HS-5 (cell line): Measurements from ENCODE around the gene PPM1K.

Experiments
- DNase-seq: peaks from one replicate; pipeline ENCODE4 v3.0.0-alpha.2; 2012; ENCODE audit warnings: low read depth

The PPM1K gene

GRCh38 chr4:88276952-88277710 is 7.2 kb downstream of the PPM1K start:
- DNase-seq, result no peak

- DNase-seq, result no peak
These were observed 8.3 kb downstream of the PPM1K start for GRCh38 chr4:88275949-88276515.

GRCh38 chr4:88275516-88275915 is 8.8 kb downstream of the PPM1K start:
- DNase-seq, result no peak

GRCh38 chr4:88268913-88269312 is 15.4 kb downstream of the PPM1K start:
- DNase-seq, result no peak

GRCh38 chr4:88264336-88264735 is 20.0 kb downstream of the PPM1K start:
- DNase-seq, result no peak

GRCh38 chr4:88257726-88258125 is 26.6 kb downstream of the PPM1K start:
- DNase-seq, result no peak

- DNase-seq, result no peak
These were observed 29.2 kb downstream of the PPM1K start for GRCh38 chr4:88255111-88255510.

GRCh38 chr4:88251924-88252323 is 32.4 kb downstream of the PPM1K start:
- DNase-seq, result no peak

- DNase-seq, result no peak
These were observed 37.2 kb downstream of the PPM1K start for GRCh38 chr4:88247148-88247547.

GRCh38 chr4:88246600-88246999 is 37.8 kb downstream of the PPM1K start:
- DNase-seq, result no peak

GRCh38 chr4:88244816-88245579 is 39.4 kb downstream of the PPM1K start:
- DNase-seq, result no peak

- DNase-seq, result no peak
These were observed 40.3 kb downstream of the PPM1K start for GRCh38 chr4:88244056-88244455.

GRCh38 chr4:88242144-88242543 is 42.2 kb downstream of the PPM1K start:
- DNase-seq, result no peak

- no peak for DNase-seq
These were observed 44.1 kb downstream of the PPM1K start for GRCh38 chr4:88240297-88240714.

GRCh38 chr4:88230969-88231771 is 53.2 kb downstream of the PPM1K start:
- no peak for DNase-seq

- no peak for DNase-seq
These were observed 53.9 kb downstream of the PPM1K start for GRCh38 chr4:88230461-88230891.

- DNase-seq, result no peak
These were observed 56.6 kb downstream of the PPM1K start for GRCh38 chr4:88227734-88228133.

- no peak for DNase-seq
These were observed 58.2 kb downstream of the PPM1K start for GRCh38 chr4:88226143-88226542.

GRCh38 chr4:88225232-88226105 is 58.9 kb downstream of the PPM1K start:
- no peak for DNase-seq

- DNase-seq, result no peak
These were observed 60.8 kb downstream of the PPM1K start for GRCh38 chr4:88223516-88223915.

- DNase-seq, result no peak
These were observed 65.3 kb downstream of the PPM1K start for GRCh38 chr4:88219099-88219498.
